NCI-H2227 treated with DMSO at 0.1 percent for 48 hours (cell line): ENCODE results near the gene SLC15A1.
A peak's percentile ranks its signal among the peaks of the same experiment; 100 is the strongest.

Experiments used
- DNase-seq: peaks from one replicate; lab custom pipeline; 2025; lab: John Stamatoyannopoulos, UW

The SLC15A1 gene

DNA sequence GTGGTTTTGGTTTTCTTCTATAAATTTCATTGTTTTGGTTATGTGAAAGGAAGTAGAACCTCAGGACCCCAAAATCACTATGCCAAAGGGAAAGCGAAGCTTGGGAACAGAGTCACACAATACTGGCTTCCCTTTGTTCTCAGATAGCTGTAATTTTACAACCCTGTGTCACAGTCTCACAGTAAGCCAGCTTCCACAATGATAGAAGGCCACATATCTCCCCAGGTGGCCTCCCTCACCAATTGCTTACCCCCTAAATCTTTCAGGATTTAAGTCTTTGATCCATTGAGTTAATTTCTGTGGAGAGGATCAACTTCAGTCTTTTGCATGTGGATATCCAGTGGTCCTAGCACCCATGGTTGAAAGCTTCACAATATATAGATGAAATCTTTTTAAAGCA is 58.7 kb downstream of the SLC15A1 start:
- DNase-seq = no peak

GRCh38 chr13:98691360-98691759 is 61.1 kb downstream of the SLC15A1 start:
- DNase-seq = no peak

- no peak for DNase-seq
Measured at GRCh38 chr13:98690348-98691022, 62.0 kb downstream of the SLC15A1 start.

- DNase-seq = no peak
Measured at GRCh38 chr13:98689347-98689968, 63.0 kb downstream of the SLC15A1 start.

GRCh38 chr13:98688373-98688772 is 64.1 kb downstream of the SLC15A1 start:
- no peak for DNase-seq

GRCh38 chr13:98687319-98687718 is 65.2 kb downstream of the SLC15A1 start:
- no peak for DNase-seq

GRCh38 chr13:98686270-98686669 is 66.2 kb downstream of the SLC15A1 start:
- DNase-seq = no peak

GRCh38 chr13:98685146-98685545 is 67.3 kb downstream of the SLC15A1 start:
- no peak for DNase-seq

GRCh38 chr13:98681049-98681448 is 71.4 kb downstream of the SLC15A1 start:
- DNase-seq = no peak

- DNase-seq = no peak
Measured at GRCh38 chr13:98678741-98679140, 73.7 kb downstream of the SLC15A1 start.

GRCh38 chr13:98677398-98677797 is 75.1 kb downstream of the SLC15A1 start:
- DNase-seq = no peak

- DNase-seq = no peak
Measured at GRCh38 chr13:98676239-98676638, 76.2 kb downstream of the SLC15A1 start.

GRCh38 chr13:98675837-98676236 is 76.6 kb downstream of the SLC15A1 start:
- no peak for DNase-seq

- no peak for DNase-seq
Measured at GRCh38 chr13:98675066-98675465, 77.4 kb downstream of the SLC15A1 start.

DNA sequence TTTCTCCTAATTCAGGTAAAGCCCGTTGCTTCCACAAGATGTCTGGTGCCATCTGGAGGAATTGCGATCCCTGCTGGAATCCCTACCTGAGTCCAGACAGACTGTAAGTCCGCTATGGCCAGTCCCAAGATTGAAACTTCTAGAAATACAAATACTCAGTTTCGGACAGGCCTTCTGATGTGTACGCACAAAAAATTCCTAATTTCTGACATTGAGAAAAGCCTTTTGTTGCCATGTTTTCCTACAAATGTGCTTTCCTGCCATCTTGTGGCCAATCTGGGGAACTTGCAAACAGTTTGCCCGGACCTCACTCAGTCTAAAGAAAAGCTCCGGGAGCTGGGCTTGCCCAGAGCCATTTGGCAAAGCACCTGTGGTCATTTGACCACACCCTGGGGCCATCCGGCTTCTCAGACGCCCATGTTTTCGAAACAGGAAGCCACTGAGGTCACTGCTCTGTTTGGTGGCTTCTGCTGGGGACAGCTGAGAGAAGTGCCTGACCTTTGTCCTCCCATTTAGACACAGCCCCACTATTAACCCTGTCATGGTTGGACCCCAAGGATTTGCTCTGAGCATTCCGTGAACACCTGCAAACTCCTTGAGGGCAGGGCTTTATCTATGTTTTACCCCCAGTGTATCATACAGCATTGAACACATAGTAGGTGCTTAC is 79.4 kb downstream of the SLC15A1 start:
- peak; percentile 57 for DNase-seq

GRCh38 chr13:98668155-98668554 is 84.3 kb downstream of the SLC15A1 start:
- no peak for DNase-seq

DNA sequence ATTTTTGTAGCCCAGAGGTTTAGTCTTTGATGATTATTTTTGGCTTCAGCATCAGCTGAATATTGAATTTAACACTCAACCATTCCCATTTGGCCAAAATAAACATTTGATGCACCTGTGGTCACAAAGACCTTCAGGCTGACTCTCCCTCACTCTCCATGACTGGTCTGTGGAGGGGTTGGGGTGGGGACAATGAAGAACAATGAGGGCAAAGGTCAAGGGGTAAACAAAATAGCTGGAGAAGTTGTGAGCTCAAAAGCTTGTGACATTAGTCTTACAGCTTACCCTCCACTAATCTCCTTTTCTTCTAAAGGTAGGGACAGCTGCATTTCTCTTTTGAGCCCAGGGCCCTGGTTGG is 86.9 kb downstream of the SLC15A1 start:
- DNase-seq = no peak

- no peak for DNase-seq
Measured at GRCh38 chr13:98664924-98665637, 87.4 kb downstream of the SLC15A1 start.

- no peak for DNase-seq
Measured at GRCh38 chr13:98664510-98664909, 88.0 kb downstream of the SLC15A1 start.

DNA sequence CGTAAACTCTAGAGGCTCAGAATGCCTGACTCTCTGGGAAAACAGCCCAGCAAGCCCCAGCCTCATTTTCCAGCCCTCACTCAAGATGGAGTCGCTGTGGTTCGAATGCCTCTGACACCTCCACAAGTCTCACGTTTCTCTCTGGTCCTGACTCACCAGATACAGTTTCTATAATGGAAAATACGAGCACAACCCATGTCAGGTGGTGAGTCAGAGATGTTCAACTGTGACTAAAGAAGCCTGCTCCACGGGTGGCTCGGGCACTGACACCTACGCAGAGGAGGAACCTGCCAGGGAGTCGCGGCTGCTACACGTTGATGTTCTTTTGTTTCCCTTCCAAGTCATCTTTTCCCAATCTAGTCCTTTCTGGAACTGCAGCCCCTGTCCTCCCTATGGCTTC is 88.4 kb downstream of the SLC15A1 start:
- no peak for DNase-seq

DNA sequence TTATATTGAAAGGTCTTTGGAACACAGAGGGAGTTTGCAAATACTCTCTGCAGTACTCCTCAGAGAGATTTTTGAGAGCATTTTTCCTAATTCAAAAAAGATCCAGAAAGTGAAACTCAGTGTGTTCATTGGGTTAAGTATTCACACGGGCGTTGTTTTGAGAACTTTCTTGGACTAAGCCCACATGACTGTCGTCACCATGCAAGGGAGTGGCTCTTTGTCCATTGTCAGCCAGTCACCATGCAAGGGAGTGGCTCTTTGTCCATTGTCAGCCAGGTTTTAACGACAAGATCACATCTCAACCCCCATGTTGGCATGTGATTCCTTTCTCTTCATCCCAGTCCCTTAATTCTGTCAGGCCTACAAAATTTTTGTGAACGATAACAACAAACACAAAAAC is 94.3 kb downstream of the SLC15A1 start:
- DNase-seq = no peak

GRCh38 chr13:98657506-98658085 is 94.9 kb downstream of the SLC15A1 start:
- no peak for DNase-seq

GRCh38 chr13:98656223-98656622 is 96.2 kb downstream of the SLC15A1 start:
- no peak for DNase-seq
